T-cell (primary cell): Measurements from ENCODE around the gene AGMO. TPM values are rescaled to one million over a fixed set of nuclear protein-coding genes. Genes with fewer than 3 reads are reported as not detected.

Experiments used
- ATAC-seq, 4 experiments: fragments of 200-7000 bp in 3 of 4; fragments of 150-1000 bp in 1 of 4; cut with Tn5 transposase; replicated peaks in 1 of 4; 1 replicate in 3 of 4; 2 replicates in 1 of 4; pipeline ENCODE4 v1.10.0; 2021; ENCODE audit warnings: moderate library complexity in 3 of 4, mild to moderate bottlenecking in 2 of 4, moderate number of reproducible peaks in 1 of 4
- CTCF ChIA-PET, 2 donors: fragments of 300-600 bp; sonication (Branson Sonifier 250); formaldehyde crosslinking; loops; one replicate each; lab custom pipeline; 2022; ENCODE audit warnings: antibody characterized with exemption in 2 of 2; lab: Charles Lee
- POLR2A ChIA-PET, 2 donors: fragments of 300-600 bp; sonication (Branson Sonifier 250); formaldehyde crosslinking; loops; one replicate each; lab custom pipeline; 2022; ENCODE audit warnings: antibody characterized with exemption in 2 of 2; lab: Charles Lee
- DNase-seq, 35 experiments: peaks; one replicate each; pipeline versions ENCODE4 v3.0.0 to v3.0.0-alpha.2; 2013 to 2023
- H3K27ac ChIP-seq: one replicate; pipeline ENCODE4 v1.5.1; 2013; ENCODE audit warnings: low read length
- H3K27me3 ChIP-seq, 2 experiments: replicated peaks in 1 of 2; 1 replicate in 1 of 2; 2 replicates in 1 of 2; pipeline versions ENCODE4 v1.6.1 to v1.7.0; 2013; ENCODE audit warnings: low read length in 1 of 2, mixed read lengths in 1 of 2; ENCODE audit not compliant: control insufficient read depth in 2 of 2, insufficient read depth in 2 of 2; ENCODE audit errors: extremely low read depth in 1 of 2
- H3K36me3 ChIP-seq, 2 donors: 1 replicate in 1 of 2; 2 replicates in 1 of 2; pipeline versions ENCODE4 v1.6.1 to v1.7.0; 2013; ENCODE audit warnings: low read length in 1 of 2; ENCODE audit not compliant: control insufficient read depth in 2 of 2, insufficient read depth in 1 of 2; ENCODE audit errors: extremely low read depth in 1 of 2
- H3K4me1 ChIP-seq, 2 experiments: 1 replicate in 1 of 2; 2 replicates in 1 of 2; pipeline versions ENCODE4 v1.6.1 to v1.7.0; 2013; ENCODE audit warnings: low read length in 2 of 2, mixed read lengths in 1 of 2; ENCODE audit not compliant: insufficient read depth in 2 of 2, control insufficient read depth in 1 of 2; ENCODE audit errors: extremely low read depth in 1 of 2
- H3K4me3 ChIP-seq, 2 donors: 1 replicate in 1 of 2; 2 replicates in 1 of 2; pipeline versions ENCODE4 v1.5.1 to v1.7.0; 2013; ENCODE audit warnings: mild to moderate bottlenecking in 2 of 2, low read length in 1 of 2, moderate library complexity in 1 of 2; ENCODE audit not compliant: control insufficient read depth in 1 of 2; ENCODE audit errors: extremely low read depth in 1 of 2
- H3K9me3 ChIP-seq: 2 replicates; pipeline ENCODE4 v1.7.0; 2013
- H3K27ac Mint-ChIP-seq, 2 donors: one replicate each; pipeline ENCODE4 v1.8.0; 2020 to 2021; ENCODE audit warnings: mild to moderate bottlenecking in 2 of 2, mixed read lengths in 2 of 2
- H3K27me3 Mint-ChIP-seq, 2 donors: one replicate each; pipeline ENCODE4 v1.8.0; 2021 to 2022; ENCODE audit warnings: mixed read lengths in 2 of 2
- H3K36me3 Mint-ChIP-seq: one replicate; pipeline ENCODE4 v1.8.0; 2021; ENCODE audit warnings: mixed read lengths
- H3K4me1 Mint-ChIP-seq, 3 donors: one replicate each; pipeline ENCODE4 v1.8.0; 2020 to 2022; ENCODE audit warnings: mixed read lengths in 3 of 3, mild to moderate bottlenecking in 1 of 3
- H3K4me3 Mint-ChIP-seq, 3 donors: one replicate each; pipeline ENCODE4 v1.8.0; 2020 to 2022; ENCODE audit warnings: mild to moderate bottlenecking in 3 of 3, mixed read lengths in 3 of 3, moderate library complexity in 3 of 3
- H3K9me3 Mint-ChIP-seq, 3 donors: one replicate each; pipeline ENCODE4 v1.8.0; 2020 to 2022; ENCODE audit warnings: mixed read lengths in 3 of 3
- WGBS: methylation state at CpG from one replicate; pipeline ENCODE4 v1.1.5; 2013; ENCODE audit warnings: missing lambda C conversion rate; ENCODE audit not compliant: insufficient coverage; 5-methylcytosine and 5-hydroxymethylcytosine counted together
- total RNA-seq, 35 experiments: library from RNA in 6 of 35; stranded (reverse) in 6 of 35; fragments of 120-200 nt in 1 of 35; gene quantifications; one replicate each; pipeline versions ENCODE4 v1.2.1 to v1.2.4 and lab custom pipeline; 2013 to 2026

AGMO gene
- total RNA-seq, 5 donors from 2014 or later (not counting 1 experiment from before 2014, with no cell fraction given): not detected

- Mint-ChIP-seq H3K27ac (no peak overlapping the region), H3K36me3 (no peaks in the 10 kb centered on the region), H3K4me3 (no peak overlapping the region), H3K27me3 (no peaks in the 10 kb centered on the region), H3K4me1 (no peaks in the 10 kb centered on the region), H3K9me3 (peaks cover 2 to 6% (median 3%) of the 10 kb centered on the region in 3 donors)
- H3K27me3 ChIP-seq: no peaks in the 10 kb centered on the region
- no peak for DNase-seq
- no peak overlapping the region for H3K27ac ChIP-seq
- ChIA-PET POLR2A (no interaction called here), CTCF (no interaction called here)
- no peaks in the 10 kb centered on the region for H3K36me3 ChIP-seq
- no peak for ATAC-seq
- WGBS: no CpG with 5 or more reads among the region's 1 CpG
- no peaks in the 10 kb centered on the region for H3K9me3 ChIP-seq
- H3K4me3 ChIP-seq: no peak overlapping the region
- no peaks in the 10 kb centered on the region for H3K4me1 ChIP-seq
Observed at GRCh38 chr7:15175152-15175551, 386.7 kb downstream of the AGMO start.

GRCh38 chr7:15174485-15174884 is 387.3 kb downstream of the AGMO start:
- H3K27ac Mint-ChIP-seq: no peak overlapping the region

GRCh38 chr7:15168489-15168888 is 393.3 kb downstream of the AGMO start:
- ATAC-seq: no peak
- no peak overlapping the region for H3K4me3 Mint-ChIP-seq
- peaks cover 0 to 20% (median 18%) of the 10 kb centered on the region in 3 donors for H3K9me3 Mint-ChIP-seq
- Histone ChIP-seq H3K9me3 (no peaks in the 10 kb centered on the region), H3K36me3 (no peaks in the 10 kb centered on the region), H3K4me3 (no peak overlapping the region), H3K27ac (no peak overlapping the region), H3K27me3 (no peaks in the 10 kb centered on the region), H3K4me1 (no peaks in the 10 kb centered on the region)
- 41% methylated on average over 3 of the region's 4 CpGs for WGBS
- no peak overlapping the region for H3K27ac Mint-ChIP-seq
- POLR2A ChIA-PET: no interaction called here
- no peaks in the 10 kb centered on the region for H3K27me3 Mint-ChIP-seq
- no peaks in the 10 kb centered on the region for H3K4me1 Mint-ChIP-seq
- no peaks in the 10 kb centered on the region for H3K36me3 Mint-ChIP-seq
- DNase-seq: no peak
- CTCF ChIA-PET: no interaction called here

More at GRCh38 chr7:15174485-15174884, 387.3 kb downstream of the AGMO start:
- DNase-seq (no peak), ATAC-seq (no peak)
- Mint-ChIP-seq H3K27me3 (no peaks in the 10 kb centered on the region), H3K36me3 (no peaks in the 10 kb centered on the region), H3K4me1 (no peaks in the 10 kb centered on the region), H3K4me3 (no peak overlapping the region), H3K9me3 (peaks cover 2 to 6% (median 3%) of the 10 kb centered on the region in 3 donors)
- H3K36me3 ChIP-seq: no peaks in the 10 kb centered on the region
- ChIA-PET CTCF (no interaction called here), POLR2A (no interaction called here)
- no peaks in the 10 kb centered on the region for H3K4me1 ChIP-seq
- H3K4me3 ChIP-seq: no peak overlapping the region
- H3K9me3 ChIP-seq: no peaks in the 10 kb centered on the region
- no CpG with 5 or more reads among the region's 1 CpG for WGBS
- no peaks in the 10 kb centered on the region for H3K27me3 ChIP-seq
- H3K27ac ChIP-seq: no peak overlapping the region

- no peaks in the 10 kb centered on the region for H3K36me3 Mint-ChIP-seq
Observed at GRCh38 chr7:15167912-15168311, 393.9 kb downstream of the AGMO start.

GRCh38 chr7:15166620-15167019 is 395.2 kb downstream of the AGMO start:
- Histone ChIP-seq H3K9me3 (no peaks in the 10 kb centered on the region), H3K36me3 (no peaks in the 10 kb centered on the region), H3K4me1 (no peaks in the 10 kb centered on the region), H3K27ac (no peak overlapping the region), H3K4me3 (no peak overlapping the region), H3K27me3 (no peaks in the 10 kb centered on the region)
- no CpG with 5 or more reads among the region's 1 CpG for WGBS
- Mint-ChIP-seq H3K4me3 (no peak overlapping the region), H3K27me3 (no peaks in the 10 kb centered on the region), H3K27ac (no peak overlapping the region), H3K36me3 (no peaks in the 10 kb centered on the region), H3K9me3 (peaks cover 4 to 18% (median 14%) of the 10 kb centered on the region in 3 donors), H3K4me1 (no peaks in the 10 kb centered on the region)
- ATAC-seq: no peak
- no peak for DNase-seq
- CTCF ChIA-PET: no interaction called here
- POLR2A ChIA-PET: no interaction called here

More at GRCh38 chr7:15167912-15168311, 393.9 kb downstream of the AGMO start:
- no peak overlapping the region for H3K27ac ChIP-seq
- POLR2A ChIA-PET: no interaction called here
- no peaks in the 10 kb centered on the region for H3K4me1 ChIP-seq
- Mint-ChIP-seq H3K27me3 (no peaks in the 10 kb centered on the region), H3K4me1 (no peaks in the 10 kb centered on the region), H3K27ac (no peak overlapping the region), H3K9me3 (peaks cover 4 to 20% (median 18%) of the 10 kb centered on the region in 3 donors), H3K4me3 (no peak overlapping the region)
- 80% methylated on average over 1 of the region's 3 CpGs for WGBS
- H3K4me3 ChIP-seq: no peak overlapping the region
- CTCF ChIA-PET: no interaction called here
- H3K9me3 ChIP-seq: no peaks in the 10 kb centered on the region
- DNase-seq (no peak), ATAC-seq (no peak)
- no peaks in the 10 kb centered on the region for H3K36me3 ChIP-seq
- no peaks in the 10 kb centered on the region for H3K27me3 ChIP-seq

GRCh38 chr7:15159261-15159660 is 402.6 kb downstream of the AGMO start:
- no peaks in the 10 kb centered on the region for H3K27me3 ChIP-seq
- no peak overlapping the region for H3K4me3 ChIP-seq
- WGBS: no CpG with 5 or more reads among the region's 1 CpG
- H3K36me3 Mint-ChIP-seq: no peaks in the 10 kb centered on the region
- H3K4me3 Mint-ChIP-seq: no peak overlapping the region
- no peaks in the 10 kb centered on the region for H3K4me1 Mint-ChIP-seq
- CTCF ChIA-PET: no interaction called here
- ATAC-seq: no peak
- H3K27ac ChIP-seq: no peak overlapping the region
- peaks cover 4 to 10% (median 7%) of the 10 kb centered on the region in 3 donors for H3K9me3 Mint-ChIP-seq
- no peak for DNase-seq
- peaks cover 2% of the 10 kb centered on the region for H3K9me3 ChIP-seq
- no peaks in the 10 kb centered on the region for H3K36me3 ChIP-seq
- POLR2A ChIA-PET: no interaction called here
- no peaks in the 10 kb centered on the region for H3K27me3 Mint-ChIP-seq
- H3K27ac Mint-ChIP-seq: no peak overlapping the region
- no peaks in the 10 kb centered on the region for H3K4me1 ChIP-seq
